T-helper 2 cell (primary cell): Measurements from ENCODE around the gene NDUFB6.
A peak's percentile ranks its signal among the peaks of the same experiment; 100 is the strongest.
"Not testable (repeated sequence)": the region's sequence is repeated elsewhere in the genome, so short reads cannot be mapped to it uniquely, and the experiment has no call there.

ENCODE experiments used
- DNase-seq, 5 experiments: peaks; one replicate each; pipeline versions ENCODE4 v3.0.0 to v3.0.0-alpha.2; 2012 to 2022
- total RNA-seq, 2 donors: gene quantifications; one replicate each; lab custom pipeline; 2026; lab: John Stamatoyannopoulos, UW

NDUFB6 gene
- 7.5 to 13.0 reads per million in 2 donors for total RNA-seq

DNA sequence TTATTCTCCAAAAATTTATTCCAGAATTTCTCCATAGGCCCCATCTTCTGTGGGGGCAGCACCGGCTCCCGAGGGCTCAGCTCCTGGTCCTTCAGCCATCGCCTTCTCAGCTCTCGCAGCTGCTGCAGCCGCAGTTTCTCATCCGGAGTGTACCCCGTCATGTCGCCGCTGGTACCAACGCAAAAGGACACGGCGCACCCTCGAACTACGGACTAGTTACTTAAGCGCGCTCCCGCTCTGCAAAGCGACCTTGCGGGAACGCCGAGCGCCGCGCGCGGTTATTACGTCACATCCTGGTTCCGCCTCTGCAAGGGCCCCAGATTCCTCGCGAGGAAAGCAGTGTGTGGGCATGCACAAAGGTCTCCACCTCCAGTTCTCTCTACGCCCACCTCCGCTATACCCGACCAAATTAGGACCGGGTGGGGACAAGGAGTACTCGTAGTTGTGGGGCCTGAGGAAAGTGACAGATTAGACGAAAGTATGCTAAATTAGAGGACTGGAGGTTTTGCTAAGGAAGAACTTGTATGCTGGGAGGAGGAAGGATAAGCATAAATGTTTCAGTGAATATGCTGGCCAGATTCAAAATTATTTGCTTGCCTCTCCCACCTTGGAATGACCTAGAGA lies at the start of gene NDUFB6:
NDUFB6 (minus strand) TSS at position 260 of the 624 bp plus-strand sequence; CDS start at position 161, 99 bp downstream.
- peak; percentile 88 to 98 (median 93) for DNase-seq

DNA sequence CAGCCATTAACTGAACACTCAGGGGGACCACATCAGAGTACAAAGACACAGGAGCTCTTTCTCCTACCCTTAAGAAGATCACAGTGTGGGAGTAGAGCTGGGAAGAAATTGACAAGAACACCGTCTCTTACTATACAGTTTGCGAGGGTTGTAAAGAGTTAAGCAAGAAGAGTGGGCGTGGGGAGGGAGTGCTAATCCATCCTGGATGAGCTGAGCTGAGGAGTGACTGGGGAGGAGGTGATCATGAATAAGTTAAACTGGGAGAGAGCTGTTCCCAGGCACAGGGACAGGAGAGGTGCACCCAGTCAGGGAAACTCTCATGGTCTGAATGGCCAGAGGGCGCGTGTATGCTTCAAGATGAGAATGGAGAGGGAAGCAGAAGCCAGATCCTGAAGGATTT lies 45.3 kb upstream of the NDUFB6 start:
- no peak for DNase-seq

GRCh38 chr9:32606811-32607210 lies 33.9 kb upstream of the NDUFB6 start:
- DNase-seq: no peak

DNA sequence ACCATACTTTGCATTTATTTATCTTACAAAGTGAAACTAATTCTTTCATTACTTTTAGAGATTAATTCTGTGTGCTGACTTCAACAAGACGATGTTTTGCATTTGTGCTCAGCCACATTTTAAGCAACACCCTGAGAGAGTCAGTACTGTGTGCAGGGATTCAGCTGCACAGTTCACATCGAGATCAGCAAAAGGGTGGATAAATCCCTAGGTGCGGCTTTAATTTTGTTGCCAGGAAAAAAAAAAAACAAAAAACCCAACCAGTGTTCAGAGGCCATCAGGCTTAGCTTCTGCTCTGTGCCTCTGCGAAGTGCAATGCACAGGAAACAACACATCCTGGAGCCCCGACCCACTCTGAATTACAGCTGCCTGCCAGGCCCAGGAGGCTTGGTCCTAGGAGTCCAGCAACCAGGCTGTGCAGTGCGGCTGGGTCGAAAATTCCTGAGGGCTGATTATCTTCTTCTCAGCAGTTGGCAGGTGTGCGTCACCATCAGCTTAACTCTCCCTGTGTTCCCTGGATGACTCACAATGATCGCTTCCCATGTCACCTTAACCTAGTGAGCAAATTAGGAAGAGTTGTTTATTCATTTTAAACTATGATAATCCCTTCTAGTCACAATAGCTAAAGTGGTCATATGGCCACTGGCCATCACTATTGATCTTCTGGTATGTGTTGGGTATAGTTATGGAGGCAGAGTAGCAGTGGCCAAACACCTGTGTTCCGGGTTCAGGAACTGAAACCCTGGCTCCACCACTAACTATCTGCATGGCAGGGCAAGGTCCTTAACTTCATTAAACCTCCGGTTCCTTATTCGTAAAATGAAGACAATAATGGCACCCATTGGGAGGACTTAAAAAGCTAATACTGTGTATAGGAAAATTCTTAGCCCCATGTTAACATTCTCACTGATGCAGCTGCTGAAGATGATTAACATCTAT lies 31.2 kb upstream of the NDUFB6 start:
- DNase-seq: no peak

DNA sequence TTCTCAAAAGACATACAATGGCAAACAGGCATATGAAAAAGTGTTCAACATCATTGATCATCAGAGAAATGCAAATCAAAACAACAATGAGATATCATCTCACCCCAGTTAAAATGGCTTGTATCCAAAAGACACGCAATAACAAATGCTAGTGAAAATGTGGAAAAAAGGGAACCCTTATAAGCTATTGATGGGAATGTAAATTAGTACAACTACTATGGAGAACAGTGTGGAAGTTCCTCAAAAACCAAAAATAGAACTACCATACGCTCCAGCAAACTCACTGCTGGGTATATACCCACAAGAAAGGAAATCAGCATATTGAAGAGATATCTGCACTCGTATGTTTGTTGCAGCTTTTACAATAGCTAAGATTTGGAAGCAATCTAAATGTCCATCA lies 26.1 kb upstream of the NDUFB6 start:
- DNase-seq: not testable (repeated sequence)

DNA sequence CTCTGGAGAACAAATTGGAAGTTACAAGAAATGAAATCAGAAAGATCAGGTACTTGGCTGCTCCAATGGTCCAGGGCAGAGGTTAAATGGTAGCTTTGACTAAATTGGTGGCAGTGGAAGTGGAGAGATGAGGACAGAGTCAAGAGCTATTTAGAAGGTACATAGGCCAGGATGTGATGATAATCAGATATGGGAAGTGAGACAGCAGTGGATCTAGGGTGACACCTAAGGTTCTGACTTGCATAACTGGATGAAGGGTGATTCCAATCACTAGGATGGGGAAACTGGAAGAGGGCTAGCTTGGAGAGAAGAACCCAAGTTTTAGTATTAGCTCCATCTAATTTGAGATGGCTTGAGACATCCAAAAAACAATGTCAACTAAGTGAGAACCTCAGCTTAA lies 24.0 kb upstream of the NDUFB6 start:
- DNase-seq: no peak

DNA sequence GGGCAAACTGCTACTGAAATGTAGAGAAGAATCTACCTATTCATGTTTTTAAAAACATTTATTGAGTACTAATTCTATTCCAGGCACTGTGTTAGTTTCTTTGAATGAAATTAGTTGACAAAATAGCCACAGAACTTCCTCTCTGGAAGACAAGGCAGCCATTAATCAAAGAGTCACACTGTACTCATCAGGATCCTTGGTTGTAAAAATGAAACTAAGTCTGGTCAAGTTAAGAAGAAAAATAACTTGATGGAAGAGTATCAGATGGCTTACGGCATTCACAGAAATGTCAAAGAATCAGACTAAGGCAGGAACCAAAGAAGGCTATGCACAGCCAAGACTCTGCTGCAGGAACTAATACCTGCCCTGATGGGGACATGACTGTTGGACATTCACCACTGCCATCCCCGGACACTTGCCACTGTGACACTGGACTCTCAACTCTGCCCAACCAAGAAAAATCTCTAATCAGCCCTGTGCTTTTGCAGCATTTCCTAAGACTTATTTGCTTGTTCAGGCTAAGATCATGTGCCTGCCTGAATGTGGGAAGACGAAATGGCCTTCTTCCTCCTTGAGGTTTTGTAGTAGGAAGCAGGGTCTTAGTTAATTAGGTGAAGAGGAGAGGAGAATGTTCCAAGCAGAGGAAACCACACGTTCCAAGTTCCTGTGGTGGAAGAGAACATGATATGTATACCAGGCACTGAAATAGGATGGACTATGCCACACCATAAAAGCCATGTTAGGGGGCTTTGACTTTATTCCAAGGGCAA lies 23.3 kb upstream of the NDUFB6 start:
- no peak for DNase-seq

GRCh38 chr9:32590898-32591297 lies 17.9 kb upstream of the NDUFB6 start:
- DNase-seq: no peak

- DNase-seq: no peak
Observed at GRCh38 chr9:32590476-32590875, 17.5 kb upstream of the NDUFB6 start.

DNA sequence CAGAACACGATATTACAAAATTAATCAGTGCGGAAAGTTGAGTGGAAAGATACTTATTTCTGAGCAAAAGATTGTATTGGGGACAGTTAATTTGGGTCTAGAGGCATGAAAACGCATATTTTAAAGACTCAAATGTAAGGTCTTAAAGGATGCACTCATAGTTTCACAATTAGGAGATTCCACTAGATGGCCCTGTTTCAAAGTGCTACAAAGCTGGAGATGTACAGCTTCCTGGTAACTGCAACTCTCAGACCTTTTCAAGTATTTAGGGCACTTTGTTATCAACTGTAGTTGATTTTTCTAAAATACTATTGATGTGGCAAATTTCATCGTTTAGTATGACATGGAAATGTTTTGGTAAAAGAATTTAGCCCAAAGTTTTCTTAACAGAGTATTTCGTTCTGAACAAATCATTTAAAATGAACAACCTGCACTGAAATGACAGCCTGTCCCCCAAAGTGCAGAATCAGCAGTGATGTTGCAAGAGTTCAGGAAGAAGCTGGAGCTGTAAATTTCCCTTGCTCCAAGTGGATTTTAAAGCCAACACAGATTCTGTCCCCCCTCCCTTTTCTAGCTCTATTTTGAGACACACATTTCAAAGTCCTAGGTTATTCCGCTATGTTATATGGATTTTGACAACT lies 16.2 kb upstream of the NDUFB6 start:
- peak in 1 of 5 experiments; percentile 41 for DNase-seq

DNA sequence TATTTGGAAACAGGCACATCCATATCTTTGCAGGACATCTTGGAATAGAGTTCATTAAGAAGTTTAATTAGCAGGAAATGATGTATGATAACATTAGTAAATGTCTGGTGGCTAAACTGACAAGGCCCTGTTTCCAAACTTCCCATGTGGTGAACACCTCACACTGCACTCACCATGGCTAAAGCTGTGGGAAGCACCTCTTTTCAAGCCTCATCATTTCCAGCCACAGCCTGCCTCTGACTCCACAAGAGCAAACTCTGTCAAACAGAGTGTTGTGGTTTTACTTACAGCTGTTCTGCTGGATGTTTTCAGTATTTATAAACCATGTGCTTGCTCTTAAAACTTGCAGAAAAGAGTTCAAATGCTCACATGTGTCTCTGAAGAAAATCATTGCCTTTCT lies 14.9 kb upstream of the NDUFB6 start:
- DNase-seq: peak in 1 of 5 experiments; percentile 17

DNA sequence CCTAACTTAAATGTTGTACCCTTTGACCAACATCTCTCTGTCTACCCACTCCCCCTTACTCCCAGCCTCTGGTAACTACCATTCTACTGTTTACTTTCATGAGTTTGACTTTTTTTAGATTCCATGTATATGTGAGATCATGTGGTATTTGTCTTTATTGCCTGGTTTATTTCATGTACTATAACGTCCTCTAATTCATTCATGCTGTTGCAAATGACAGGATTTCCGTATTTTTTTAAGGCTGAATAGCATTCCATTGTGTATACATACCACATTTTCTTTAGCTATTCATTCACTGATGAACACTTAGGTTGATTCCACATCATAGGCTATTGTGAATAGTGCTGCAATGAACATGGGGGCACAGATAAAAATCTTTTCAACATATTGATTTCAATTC lies 11.8 kb upstream of the NDUFB6 start:
- no peak for DNase-seq

DNA sequence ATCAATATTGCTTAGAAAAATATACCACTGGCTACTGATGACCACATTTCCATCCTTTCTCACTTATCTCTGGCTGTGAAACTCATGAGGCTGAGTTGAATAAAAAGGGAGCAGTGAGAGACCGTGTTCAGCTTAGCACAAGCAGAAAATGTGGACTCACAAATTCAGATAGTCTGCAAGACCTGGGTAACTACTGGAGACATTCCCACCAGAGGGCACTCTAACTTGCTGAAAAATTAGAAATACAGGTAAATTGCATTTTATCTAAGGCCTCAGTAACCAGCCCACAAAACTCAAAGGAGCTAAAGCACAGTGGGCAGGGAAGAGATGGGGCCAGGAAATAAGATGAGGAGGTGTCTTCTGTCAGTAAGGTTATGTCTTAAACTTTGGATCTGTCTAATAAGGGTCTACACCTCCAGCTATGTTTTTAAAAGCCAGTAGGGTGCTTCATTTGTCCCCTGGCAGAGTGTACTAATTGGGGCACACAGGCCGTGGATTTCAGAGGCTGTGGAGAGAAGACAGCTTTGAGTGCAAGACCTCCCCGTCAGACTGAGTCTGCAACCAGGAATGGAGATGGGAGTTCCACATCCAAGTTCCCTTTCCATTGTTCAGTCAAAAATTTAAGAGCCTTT lies 8.7 kb upstream of the NDUFB6 start:
- peak in 2 of 5 experiments; percentile 1 to 63 for DNase-seq

- no peak for DNase-seq
Observed at GRCh38 chr9:32580631-32581300, 7.8 kb upstream of the NDUFB6 start.

GRCh38 chr9:32579706-32580331 lies 6.9 kb upstream of the NDUFB6 start:
- DNase-seq: peak; percentile 48 to 70 (median 63)

DNA sequence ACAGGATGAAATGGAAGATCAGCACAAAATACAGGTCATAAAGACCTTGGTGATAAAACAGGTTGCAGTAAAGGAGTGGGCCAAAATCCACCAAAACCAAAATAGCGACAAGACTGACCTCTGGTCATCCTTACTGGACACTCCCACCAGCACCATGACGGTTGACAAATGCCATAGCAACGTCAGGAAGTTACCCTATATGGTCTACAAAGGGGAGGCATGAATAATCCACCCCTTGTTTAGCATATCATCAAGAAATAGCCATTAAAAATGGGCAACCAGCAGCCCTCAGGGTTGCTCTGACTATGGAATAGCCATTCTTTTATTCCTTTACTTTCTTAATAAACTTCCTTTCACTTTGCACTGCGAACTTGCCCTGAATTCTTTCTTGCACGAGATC lies 6.0 kb upstream of the NDUFB6 start:
- no peak for DNase-seq

DNA sequence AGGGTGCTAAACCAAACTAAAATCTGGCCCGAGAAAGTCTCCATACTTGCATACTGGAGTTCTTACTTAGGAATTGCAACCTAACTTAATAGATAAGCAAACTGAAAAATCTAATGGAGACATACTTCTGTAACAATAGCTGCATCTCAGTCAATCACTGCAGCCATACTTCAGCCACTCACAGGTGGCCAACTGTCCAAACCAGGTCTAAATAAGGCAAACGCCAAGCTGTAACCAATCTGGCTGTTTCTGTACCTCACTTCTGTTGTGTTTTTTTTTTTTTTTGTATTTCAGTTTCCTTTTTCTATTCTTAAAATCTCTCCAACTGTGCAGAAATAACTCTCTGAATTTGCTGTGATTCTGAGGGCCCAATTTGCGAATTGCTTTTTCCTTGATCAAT lies 4.4 kb upstream of the NDUFB6 start:
- no peak for DNase-seq

DNA sequence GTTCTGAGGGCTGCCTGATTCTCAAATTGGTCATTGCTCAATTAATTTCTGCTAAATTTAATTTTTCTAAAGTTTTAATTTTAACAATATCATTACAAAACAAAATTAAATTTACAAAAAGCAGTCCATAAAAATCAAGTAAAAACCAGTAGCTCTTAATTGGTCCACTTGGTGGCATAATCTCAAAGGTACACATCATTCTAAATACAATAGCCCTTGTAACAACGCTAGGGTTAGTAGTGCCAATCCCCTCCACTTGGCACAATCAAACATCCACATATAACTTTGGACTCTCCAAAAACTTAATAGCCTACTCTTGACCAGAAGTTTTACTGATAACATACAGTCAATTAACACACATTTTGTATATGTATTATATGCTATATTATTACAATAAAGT lies 1.9 kb upstream of the NDUFB6 start:
- DNase-seq: no peak

GRCh38 chr9:32573821-32574220 lies 862 bp upstream of the NDUFB6 start:
- DNase-seq: no peak

GRCh38 chr9:32571969-32572899 lies 725 bp downstream of the NDUFB6 start:
- peak in 4 of 5 experiments; percentile 59 to 90 (median 64) for DNase-seq
